UCSD-AML1 (cell line): Measurements from ENCODE around the gene HIKESHI.
"Not testable (repeated sequence)": the region's sequence is repeated elsewhere in the genome, so short reads cannot be mapped to it uniquely, and the experiment has no call there.

Experiments
- DNase-seq: peaks from one replicate; lab custom pipeline; 2025; ENCODE audit not compliant: unreplicated experiment; lab: John Stamatoyannopoulos, UW

HIKESHI gene

DNA sequence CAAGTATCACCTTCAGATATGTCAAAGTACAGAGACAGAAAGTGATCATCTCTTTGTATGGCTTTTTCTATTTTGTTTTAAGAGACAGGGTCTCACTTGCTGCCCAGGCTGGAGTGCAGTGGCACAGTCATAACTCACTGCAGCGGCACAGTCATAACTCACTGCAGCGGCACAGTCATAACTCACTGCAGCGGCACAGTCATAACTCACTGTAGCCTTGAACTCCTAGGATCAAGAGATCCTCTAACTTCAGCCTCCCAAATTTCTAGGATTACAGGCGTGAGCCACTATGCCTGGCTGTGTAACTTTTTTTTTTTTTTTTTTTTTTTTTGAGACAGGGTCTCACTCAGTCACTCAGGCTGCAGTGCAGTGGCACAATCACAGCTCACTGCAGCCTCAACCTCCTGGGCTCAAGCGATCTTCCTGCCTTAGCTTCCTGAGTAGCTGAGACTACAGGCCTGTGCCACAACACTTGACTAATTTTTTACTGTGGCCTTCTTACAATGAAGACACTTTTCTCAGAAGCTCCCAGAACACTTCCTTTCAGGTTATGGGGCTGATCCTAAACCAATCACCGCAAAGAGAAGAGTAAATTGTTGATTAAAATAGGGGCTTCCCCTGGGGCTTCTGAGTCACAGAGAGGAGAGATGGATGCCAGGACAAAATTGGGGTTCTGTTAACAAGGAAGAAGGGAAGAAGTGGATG is 9.0 kb upstream of the HIKESHI start:
- no peak for DNase-seq

DNA sequence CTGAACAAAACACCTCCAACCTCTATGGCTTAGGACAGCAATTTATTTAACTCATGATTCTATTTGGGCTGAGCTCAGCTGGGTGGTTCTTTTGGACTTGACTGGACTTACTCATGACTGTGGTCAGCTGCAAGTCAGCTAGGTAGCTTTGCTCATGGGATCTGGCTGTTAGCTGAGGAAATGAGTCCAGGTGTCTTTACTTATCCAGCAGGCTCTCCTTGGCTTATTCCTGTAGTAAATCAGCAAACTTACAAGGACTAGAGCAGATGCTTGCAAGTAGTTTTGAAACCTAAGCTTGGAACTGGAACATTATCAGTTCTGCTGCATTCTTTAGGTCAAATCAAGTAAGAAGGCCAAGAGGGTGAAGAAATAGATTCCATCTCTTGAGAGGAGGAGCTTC is 8.0 kb upstream of the HIKESHI start:
- DNase-seq, result no peak

DNA sequence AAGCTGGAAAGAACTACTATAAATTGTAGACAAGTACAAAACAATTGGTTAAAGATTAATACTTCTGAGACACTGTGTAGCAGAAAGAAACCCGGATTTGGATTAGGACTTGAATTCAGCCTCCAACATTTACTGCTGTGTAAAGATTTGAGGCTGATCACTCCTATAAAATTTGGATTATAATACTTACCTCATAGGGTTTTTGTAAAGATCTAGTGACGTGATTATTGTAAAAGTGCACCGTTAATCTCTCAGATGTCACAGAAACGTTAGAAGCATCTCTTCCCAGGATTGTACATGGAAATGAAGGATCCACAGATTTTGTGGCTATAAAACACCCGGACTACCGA is 323 bp upstream of the HIKESHI start:
- no peak for DNase-seq

DNA sequence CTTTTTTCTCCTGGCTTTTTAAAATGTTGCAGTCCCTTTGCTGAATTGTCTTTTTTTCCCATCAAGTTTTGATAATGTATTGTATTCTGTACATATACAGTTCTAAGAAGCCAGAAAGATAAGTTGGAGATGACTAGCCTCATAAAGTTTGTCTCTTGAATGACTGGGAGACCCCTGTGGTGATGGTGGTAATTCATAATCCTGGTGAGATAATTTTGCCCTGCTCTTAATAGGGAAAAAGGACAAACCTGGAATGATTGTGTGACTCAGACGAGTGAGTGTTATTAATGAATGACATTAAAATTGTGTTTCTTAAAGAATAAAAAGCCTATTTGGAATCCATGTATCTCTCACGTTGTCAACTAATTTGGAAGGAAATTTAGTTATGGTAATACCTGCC is 1.2 kb downstream of the HIKESHI start:
- no peak for DNase-seq

DNA sequence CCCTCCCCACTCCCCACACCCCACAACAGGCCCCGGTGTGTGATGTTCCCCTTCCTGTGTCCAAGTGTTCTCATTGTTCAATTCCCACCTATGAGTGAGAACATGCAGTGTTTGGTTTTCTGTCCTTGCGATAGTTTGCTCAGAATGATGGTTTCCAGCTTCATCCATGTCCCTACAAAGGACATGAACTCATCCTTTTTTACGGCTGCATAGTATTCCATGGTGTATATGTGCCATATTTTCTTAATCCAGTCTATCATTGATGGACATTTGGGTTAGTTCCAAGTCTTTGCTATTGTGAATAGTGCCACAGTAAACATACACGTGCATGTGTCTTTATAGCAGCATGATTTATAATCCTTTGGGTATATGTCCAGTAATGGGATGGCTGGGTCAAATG is 6.7 kb downstream of the HIKESHI start:
- not testable (repeated sequence) for DNase-seq

DNA sequence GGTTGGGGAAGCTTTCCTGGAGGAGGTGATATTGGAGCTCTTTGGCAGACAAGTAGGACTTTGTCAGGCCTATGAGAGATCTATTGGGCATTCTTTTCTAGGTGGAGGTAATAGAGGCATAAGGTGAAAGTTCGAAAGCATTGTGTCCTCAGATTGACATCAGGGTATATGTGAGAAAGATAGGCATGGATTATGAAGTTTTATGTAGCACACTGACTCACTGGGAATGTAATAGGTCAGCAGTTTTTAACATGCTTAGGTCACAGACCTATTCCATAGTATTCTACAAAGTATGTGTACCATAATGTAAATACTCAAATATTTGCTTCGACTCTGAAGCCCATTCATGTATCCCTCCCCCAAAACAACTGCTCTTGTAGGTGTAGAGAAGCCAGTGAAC is 11.8 kb downstream of the HIKESHI start:
- no peak for DNase-seq

DNA sequence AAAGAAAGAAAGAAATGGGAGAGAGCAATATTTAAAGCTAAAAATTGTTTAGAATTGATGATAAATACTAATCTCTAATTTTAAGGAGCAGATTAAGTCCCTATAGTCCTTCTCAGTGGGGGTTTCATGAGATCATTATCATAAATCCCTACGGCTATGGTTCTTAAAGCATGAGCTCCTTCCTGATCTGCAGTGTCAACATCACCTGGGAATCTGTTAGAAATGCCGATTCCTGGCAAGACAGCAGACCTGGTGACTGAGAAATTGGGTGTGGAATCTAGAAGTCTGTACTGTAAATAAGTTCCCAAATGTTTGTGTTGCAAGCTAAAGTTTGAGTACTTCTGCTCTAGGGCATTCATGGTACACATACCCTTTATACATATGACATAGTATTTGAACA is 12.6 kb downstream of the HIKESHI start:
- no peak for DNase-seq

DNA sequence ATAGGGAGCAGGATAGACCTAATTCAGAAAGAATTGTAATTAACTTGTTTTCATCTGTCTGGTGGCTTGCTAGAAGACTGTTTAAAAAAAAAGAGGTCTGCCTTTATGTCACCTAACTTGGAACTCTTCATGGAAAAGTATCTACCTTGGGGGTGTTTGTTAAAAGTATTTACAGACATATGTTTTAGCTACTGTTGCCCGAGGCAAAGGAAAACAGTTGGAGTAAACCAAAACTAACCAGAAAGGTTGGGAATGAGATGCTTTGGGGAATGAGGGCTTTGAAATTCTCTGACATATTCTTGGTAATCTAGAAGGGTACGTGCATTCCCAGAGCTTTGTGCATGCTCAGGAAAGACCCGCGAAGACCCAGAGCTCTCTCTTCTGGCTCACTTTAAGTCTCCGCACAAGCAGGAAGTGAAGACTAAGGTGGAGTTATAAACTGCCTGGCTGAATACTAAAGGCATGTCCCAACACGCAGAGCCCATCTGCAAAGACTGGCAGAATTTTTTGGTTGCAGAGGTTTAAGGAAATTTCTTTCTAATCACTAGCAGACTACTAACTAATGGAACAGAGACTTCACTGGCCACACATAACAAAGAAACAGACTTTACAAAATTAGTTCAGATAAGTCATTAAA is 33.2 kb downstream of the HIKESHI start:
- no peak for DNase-seq

DNA sequence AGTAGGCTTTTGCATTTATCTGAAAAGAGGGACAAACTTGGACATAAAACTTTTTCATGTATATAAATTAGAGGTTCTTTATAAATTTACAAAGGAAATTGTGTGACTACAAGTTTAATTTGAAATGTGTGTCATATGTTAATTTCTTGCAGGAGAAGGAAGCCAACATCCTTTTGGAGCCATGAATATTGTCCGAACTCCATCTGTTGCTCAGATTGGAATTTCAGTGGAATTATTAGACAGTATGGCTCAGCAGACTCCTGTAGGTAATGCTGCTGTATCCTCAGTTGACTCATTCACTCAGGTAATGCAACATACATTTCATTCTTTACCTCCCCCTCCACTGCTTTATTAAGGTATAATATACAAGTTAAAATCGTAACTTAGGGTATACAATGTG is 35.2 kb downstream of the HIKESHI start:
- DNase-seq, result no peak

DNA sequence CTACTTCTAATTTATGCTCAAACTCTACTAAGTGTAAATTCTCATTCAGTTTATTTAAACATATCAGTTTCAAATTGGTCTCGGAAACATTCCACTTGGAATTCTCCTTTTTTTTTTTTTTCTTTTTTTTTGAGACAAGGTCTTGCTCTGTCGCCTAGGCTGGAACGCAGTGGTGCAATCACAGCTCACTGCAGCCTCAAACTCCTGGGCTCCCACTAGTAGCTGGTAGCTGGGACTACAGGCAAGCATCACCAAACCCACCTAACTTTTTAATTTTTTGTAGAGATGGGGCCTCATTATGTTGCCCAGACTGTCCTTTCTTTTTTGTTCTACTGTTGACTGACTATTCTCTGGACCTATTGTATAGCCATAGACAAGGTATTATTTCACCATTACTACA is 39.3 kb downstream of the HIKESHI start:
- DNase-seq, result no peak

DNA sequence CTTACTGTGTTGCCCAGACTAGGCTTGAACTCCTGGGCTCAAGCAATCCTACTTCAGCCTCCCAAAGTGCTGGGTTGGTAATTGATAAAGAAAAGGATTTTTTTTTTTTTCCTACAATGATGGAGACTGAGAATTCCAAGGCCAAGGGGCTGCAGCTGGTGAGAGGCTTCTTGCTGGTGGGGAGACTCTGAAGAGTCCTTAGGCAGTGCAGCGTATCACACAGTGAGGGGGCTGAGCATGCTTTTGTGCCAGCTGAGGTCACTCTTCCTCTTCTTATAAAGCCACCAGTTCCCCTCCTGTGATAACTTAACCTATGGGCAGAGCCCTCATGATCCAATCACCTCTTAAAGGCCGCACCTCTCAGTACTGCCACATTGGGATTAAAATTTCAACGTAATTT is 44.5 kb downstream of the HIKESHI start:
- no peak for DNase-seq

DNA sequence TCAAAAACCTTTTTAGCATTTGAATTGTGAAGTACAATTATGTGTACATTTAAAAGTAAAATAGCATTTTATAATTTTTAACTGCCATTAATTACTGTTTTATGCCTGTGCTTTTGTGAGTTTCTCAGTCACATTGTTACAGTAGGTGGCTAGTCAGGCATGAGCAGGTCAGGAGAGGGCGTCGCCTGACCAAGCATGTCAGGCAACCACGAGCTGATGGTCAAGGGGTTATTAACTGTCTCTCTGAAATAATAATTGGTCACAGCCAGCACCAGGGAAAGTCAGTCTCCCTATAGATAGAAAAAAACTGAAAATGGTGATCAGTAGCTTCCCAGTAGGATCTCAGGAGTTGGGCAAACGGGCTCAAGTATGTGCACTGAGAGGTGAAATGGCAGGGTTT is 53.2 kb downstream of the HIKESHI start:
- DNase-seq, result no peak

DNA sequence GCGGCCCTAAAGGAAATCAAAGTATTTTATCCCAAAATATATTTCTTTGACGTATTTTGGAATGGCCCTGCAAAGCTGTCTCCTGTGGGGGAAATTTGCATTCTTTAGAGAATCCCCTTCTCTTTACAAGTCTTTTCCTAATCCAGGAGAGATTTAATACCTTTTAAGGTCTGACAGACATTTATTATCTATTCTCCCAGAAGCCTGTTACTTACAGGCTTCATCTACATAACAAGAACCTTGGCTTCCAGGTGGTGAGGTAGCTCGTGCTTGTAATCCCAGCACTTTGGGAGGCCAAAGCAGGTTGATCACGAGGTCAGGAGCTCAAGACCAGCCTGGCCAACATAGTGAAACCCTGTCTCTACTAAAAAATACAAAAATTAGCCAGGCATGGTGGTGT is 55.4 kb downstream of the HIKESHI start:
- DNase-seq, result not testable (repeated sequence)

DNA sequence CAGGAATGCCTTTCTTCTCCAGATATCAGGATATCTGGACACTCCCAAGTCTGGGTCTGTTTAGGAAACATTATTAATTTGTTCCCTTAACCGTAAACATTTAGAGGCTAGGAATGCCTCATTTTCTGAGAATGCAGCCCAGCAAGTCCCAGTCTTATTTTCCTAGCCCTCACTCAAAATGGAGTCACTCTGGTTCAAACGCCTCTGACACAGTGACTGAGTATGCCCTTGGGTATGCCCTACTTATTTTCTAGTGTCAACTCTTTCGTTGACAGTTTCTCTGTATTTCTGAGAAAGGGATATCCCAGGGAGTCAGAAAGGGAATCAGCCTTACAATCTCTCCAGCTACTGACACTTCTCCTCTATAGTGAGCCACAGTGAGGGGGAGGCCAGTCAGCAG is 56.7 kb downstream of the HIKESHI start:
- no peak for DNase-seq

DNA sequence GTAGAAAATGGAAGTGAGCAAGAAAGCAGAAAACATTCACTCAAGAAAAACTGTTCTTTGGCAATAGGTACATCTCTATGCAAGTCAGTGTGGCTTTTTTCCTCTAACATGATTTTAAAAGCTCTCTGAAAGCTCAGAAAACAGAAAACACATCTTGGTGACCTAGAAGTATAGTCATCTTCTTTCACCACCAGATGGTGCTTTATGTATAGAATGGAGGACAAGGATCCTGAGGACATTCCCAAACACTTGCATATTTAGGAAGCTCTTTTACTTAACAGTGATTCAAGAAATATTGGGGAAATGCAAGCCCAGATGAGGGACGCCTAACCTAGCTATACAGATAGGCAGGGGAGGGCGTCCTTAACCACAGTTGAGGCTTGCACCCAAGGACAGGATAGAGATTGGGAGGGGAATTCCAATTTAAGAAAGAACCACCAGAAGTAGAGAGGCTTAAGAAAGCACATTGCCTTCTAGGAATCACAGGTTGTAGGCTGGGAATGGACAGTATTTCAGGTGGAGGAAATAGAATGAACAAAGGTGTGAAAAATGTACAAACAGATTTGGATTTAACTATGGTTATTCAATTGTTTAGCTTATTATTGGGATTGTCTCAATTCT is 58.8 kb downstream of the HIKESHI start:
- DNase-seq, result no peak

DNA sequence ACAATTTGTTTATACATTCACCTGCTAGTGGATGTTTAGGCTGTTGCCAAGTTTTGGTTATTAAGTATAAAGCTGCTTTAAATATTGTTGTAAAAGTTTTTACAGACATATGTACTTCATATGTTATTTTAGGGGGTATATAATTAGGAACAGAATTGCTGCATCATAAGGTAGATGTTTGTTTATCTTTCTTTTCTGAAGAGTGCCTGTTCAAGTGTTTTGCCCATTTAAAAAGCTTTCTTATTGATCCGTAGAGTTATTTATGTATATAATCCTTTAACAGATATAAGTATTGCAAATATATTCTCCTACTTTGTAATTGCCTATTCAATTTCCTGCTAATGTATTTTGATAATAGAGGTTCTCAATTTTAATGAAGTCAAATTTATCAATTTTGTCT is 61.4 kb downstream of the HIKESHI start:
- DNase-seq, result no peak

DNA sequence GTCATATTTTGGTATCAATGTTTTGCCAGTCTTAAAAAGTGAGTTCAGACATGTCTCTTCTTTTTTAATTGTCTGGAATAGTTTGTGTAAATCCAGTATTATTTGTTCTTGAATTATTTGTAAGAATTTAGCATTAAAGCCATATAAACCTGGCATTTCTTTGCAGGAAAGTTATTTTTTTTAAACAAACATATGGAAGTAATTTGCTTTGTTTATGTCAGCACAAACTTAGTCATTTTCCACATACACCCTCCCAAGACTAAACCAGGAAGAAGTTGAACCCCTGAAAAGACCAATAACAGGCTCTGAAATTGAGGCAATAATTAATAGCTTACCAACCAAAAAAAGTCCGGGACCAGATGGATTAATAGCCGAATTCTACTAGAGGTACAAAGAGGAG is 63.5 kb downstream of the HIKESHI start:
- no peak for DNase-seq

DNA sequence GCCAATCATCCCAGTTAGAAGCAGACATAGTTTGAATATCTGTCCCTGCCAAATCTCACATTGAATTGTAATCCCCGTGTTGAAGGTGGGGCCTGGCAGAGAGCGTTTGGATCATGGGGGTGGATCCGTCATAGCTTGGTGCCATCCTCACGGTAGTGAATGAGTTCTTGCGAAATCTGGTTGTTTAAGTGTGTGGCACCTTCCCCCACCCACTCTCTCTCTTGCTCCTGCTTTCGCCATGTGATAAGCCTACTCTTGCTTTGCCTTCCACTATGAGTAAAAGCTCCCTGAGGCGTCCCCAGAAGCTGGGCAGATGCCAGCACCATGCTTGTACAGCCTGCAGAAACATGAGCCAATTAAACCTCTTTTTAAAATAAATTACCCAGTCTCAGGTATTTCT is 67.6 kb downstream of the HIKESHI start:
- DNase-seq, result no peak

DNA sequence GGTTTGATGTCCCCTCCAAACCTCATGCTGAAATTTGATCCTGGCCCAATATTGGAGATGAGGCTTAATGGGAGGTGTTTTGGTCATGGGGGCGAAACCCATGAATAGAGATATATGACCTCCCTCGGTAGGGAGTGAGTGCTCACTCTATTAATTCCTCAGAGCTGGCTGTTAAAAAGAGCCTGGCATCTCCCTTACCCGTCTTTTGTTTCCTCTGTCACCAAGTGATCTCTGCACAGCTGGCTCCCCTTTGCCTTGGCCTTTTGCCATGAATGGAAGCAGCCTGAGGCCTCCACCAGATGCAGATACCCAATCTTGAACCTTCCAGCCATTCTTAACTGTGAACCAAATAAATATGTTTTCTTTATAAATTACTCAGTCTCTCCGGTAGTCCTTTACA is 68.1 kb downstream of the HIKESHI start:
- DNase-seq, result no peak

DNA sequence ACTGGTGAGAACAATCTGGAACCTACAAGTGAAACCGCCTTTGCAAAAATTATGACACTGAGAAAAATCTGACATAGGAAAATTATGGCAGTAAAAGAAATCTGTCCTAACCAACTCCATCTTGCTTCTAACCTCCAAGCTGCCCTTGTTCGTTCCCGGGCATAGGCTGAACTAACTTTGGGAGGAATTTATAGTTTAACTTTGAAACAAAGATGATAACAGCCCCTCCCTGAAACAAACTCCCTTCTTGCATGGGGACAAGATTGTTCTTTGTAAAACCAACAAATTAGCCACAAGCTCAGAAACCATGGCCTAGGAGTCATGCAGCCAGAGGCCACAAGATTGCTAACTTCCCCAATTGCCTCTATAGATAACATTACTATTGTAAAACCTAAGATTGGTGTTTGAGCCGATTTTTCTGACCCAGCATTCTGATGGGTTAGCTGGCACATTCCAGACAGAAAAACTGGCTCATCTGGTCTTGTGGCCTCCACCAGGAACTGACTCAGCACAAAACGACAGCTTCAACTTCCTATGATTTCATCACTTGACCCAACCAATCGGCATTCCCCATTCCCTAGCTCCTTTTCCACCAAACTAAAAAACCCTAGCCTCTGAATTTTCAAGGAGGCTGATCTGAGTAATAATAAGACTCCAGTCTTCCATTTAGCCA is 69.0 kb downstream of the HIKESHI start:
- no peak for DNase-seq

DNA sequence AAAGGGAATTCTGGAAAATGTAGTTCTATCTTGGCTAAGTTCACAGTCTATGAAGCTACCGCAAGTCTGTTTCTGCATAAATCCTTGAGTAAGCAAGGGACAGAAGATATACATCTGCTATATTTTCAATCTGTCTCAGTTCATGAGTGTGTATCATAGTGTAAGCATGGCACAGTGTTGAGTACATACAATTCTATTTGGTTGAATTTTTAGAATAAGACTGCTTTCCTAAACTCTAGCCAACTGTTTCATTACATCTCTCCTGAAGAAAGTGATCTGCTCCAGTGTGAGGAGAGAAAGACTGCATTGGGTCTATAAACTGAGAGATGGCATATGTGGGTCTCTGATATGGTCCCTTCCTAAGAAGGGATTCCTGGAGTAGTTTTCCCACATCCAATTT is 70.0 kb downstream of the HIKESHI start:
- no peak for DNase-seq

DNA sequence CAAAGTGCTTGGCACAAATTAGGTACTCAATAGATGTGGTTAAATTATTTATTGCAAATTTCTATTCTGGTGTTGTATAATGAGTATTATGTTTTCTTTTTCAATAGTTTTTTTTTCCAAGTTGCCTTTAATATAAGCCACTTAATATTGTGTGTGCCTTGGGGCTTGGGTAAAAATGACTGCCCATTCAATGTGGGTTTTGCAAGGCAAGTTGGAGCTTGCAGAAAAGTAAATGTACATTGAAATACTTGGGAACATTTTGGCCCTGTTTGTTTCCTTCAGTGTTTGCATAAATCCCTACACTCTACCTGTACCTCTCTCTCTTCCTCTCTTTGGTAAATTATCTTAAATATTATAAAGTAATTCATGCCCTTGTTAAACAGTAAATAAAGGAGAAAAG is 70.5 kb downstream of the HIKESHI start:
- no peak for DNase-seq
